22Rv1 (cell line): ENCODE measurements around the gene COIL.
"Not testable (repeated sequence)": the region's sequence is repeated elsewhere in the genome, so short reads cannot be mapped to it uniquely, and the experiment has no call there.

ENCODE experiments used
- CTCF ChIP-seq: fragments of 450-650 bp; IDR thresholded peaks from 2 replicates; pipeline ENCODE4 v1.5.1; 2017; ENCODE audit warnings: mild to moderate bottlenecking
- ZFX ChIP-seq: fragments of 450-650 bp; IDR thresholded peaks from 2 replicates; pipeline ENCODE4 v1.6.1; 2017; ENCODE audit warnings: antibody characterized with exemption, borderline replicate concordance

- TF ChIP-seq CTCF, ZFX: not testable (repeated sequence)
Measured at GRCh38 chr17:56965681-56966080, 4.8 kb upstream of the COIL start.
